Posterior vena cava (tissue), 2 donors: ENCODE data around the gene STK40. TPM values are rescaled to one million over a fixed set of nuclear protein-coding genes. Genes with fewer than 3 reads are reported as not detected.

Experiments used
- DNase-seq: peaks from one replicate; pipeline ENCODE4 v3.0.0-alpha.2; 2020; ENCODE audit warnings: low spot score
- intact Hi-C, 2 donors: fragments of 100-400 bp; cut with DNase I; formaldehyde crosslinking; loops; one replicate each; pipeline versions ENCODE4 v1.14.1 to v1.14.2; 2022 to 2023
- total RNA-seq, 2 donors: library from RNA; stranded (reverse); fragmentation: NEBNext Ultra II Directional; extraction: Animal tissue kit (Norgen Biotek cat#: 25700); gene quantifications; one replicate each; pipeline ENCODE4 v1.2.1, GENCODE V29; 2021
- donor health status: DM: yes; HTN: yes; CAD: no.
- donor health status: DM: yes; HTN: yes; CAD: no.

STK40 gene
- total RNA-seq, 2 donors from 2014 or later, result 68.5 to 94.8 TPM

DNA sequence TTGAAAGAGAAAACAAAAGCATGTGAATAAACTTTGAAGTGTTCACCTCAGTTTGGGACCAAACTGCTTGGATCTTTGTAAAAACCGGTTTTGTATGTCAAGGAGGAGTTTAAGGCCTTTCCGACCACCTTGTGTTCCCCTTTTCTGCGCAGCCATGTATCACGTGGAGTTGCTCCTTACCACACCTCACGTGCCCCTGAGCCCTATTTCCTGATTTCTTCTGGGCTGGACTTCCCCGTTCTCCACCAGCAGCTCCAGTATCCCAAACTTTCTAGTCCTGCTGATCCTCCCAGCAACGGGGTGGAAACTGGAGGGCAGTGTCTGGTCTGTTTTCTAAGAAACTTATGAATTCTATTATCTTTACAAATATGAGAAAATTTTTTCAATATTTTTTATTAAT is 81.2 kb downstream of the STK40 start:
- intact Hi-C loops, result no loop called here
- DNase-seq, result no peak

DNA sequence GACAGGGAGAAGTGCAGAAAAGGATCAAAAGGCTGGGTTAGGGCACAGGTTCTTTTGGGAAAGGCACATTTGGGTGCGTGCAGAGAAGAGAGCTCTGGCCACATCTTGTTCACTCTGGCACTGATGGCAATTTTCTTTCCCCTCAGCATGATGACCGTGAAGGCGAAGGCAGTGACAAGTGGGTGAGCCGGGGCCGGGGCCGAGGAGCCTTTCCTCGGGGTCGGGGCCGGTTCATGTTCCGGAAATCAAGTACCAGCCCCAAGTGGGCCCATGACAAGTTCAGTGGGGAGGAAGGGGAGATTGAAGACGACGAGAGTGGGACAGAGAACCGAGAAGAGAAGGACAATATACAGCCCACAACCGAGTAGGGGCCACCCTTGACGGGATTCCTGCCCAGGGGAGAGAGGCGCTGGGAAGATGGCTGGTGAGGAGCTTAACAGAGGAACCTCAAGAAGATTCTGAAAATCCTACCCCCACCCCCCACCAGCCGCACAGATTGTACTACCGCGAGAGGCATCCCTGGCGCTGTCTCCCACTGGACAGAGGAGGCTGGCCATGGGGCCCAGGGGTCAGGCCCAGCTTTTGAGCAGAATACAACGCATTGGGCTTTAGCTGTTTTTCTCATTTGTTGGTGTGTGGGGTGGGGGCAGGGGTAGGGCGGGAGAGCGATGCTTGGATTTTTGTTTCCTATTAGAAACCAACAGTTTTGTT is 81.9 kb downstream of the STK40 start:
- intact Hi-C loops, result no loop called here
- DNase-seq, result no peak

DNA sequence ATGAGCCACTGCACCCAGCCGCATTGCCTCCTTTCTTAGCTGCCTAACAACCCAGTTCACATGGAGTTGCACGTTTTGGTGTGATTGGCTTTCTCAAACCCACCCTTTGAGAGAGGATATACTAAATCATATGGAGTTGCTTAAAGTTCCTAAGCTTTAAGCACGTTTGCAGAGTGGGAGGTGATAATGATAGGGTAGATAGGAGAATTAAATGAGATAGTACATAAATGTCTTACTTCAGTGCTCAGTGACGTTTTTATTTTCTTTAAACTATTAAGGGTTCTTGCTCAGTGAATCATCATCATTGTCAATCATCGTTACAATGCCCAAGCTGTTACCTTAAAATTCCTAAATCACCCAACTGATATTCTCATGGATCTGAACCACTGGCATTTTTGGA is 82.5 kb downstream of the STK40 start:
- DNase-seq, result no peak
- intact Hi-C loops, result no loop called here

DNA sequence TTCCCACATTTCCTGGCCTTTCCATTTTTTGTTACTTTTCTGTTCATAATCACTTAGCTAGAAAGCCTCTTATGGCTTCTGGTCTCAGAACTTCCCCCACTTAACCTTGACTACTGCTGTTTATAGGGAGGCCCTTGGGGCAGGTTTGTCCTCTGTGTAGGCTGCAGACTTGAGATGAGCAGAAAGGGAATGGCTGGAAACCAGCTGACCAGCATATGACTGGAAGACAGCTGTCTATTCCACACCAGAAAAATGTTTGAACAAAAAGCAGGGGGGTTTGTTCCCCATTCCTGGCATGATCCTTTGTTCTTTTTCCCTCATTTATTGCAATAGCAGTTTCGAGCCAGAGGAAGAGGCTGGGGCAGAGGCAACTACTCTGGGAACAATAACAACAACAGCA is 84.5 kb downstream of the STK40 start:
- intact Hi-C loops, result no loop called here
- DNase-seq, result no peak

DNA sequence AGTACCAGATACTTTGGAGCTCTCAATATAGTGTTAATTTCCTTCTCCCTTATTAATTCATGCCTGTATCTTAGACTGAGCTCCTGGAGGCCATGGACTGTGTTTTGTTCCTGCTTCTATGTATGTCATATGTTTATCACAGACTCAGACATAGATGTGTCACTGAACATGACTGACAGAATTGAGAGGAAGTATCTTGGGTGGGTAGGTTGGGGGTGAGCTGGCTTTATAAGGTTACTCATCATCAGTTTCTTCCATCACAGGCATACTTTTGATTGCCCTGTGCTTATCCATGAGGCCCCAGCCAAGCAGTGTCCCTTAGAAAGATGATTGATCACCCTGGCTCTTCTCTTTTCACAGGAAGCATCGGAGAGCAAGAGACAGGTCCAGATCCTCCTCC is 85.2 kb downstream of the STK40 start:
- no peak for DNase-seq
- intact Hi-C loops, result no loop called here

DNA sequence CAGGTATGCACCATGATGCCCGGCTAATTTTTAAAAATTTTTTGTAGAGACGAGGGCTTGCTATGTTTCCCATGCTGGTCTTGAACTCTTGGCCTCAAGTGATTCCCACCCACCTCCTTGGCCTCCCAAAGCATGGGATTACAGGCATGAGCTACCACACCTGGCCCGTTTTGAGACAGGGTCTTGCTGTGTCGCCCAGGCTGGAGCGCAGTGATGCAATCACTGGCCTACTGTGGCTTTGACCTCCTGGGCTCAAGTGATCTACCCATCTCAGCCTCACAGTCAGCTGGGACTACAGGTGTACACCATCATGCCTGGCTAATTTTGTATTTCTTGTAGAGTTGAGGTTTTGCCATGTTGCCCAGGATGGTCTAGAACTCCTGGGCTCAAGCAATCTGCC is 87.1 kb downstream of the STK40 start:
- DNase-seq, result no peak
- intact Hi-C loops, result no loop called here

DNA sequence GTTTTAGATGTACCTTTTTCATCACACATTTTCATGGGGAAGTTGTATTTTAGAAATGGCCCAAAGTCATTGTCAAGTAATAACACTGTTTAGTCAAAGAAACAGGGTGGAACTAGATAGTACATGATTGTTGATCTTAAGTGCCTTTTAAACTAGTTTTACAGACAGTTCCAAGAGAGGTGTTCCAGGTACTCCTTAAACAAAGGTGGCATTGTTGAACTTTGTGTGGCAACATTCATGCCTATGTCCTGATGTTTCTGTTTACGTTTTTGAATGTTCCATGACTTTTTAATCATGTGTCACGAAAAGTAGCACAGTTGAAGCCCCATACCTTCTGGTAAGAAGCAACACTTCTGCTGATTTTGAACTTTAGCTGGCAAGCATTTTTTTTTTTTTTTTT is 88.7 kb downstream of the STK40 start:
- intact Hi-C loops, result no loop called here
- no peak for DNase-seq

DNA sequence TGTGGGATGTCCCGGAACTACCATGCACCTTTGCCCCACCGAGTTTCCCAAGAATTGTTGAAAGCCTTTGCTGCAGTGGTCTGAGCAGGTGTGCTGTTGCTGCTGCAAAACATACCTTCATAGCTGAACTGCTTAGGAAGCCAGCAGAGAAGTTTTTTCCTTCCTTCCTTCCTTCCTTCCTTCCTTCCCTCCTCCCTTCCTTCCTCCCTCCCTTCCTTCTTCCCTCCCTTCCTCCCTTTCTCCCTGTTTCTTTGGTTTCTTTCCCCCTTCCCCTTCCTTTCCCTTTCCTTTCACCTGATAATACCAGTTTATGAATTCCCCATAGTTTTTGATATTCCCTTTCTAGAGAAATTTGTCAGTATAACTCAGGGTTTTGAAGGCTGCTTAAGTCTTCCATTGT is 90.3 kb downstream of the STK40 start:
- intact Hi-C loops, result no loop called here

More for the DNA sequence above, 90.3 kb downstream of the STK40 start:
- no peak for DNase-seq

Other genes starting within 250 kb of the STK40 start
- 10 to 100 TPM; 51.4 to 54.7 TPM for gene TRAPPC3, start 236.4 kb downstream of the STK40 start, total RNA-seq
- 100 to 1,000 TPM; 130 to 167 TPM for gene MAP7D1, start 229.8 kb downstream of the STK40 start, total RNA-seq
- gene THRAP3, start 161.5 kb downstream of the STK40 start, total RNA-seq, result 10 to 100 TPM; 76.6 to 79.1 TPM
- 1 to 10 TPM; 1.6 to 2.8 TPM for gene SH3D21, start 79.6 kb downstream of the STK40 start, total RNA-seq
- gene EVA1B, start 62.3 kb downstream of the STK40 start, total RNA-seq, result 10 to 100 TPM; 38.0 to 39.5 TPM
- 10 to 100 TPM; 30.7 to 34.8 TPM for gene LSM10, start 12.0 kb upstream of the STK40 start, total RNA-seq
- gene OSCP1, start 64.5 kb upstream of the STK40 start, total RNA-seq, result 1 to 10 TPM; 5.7 to 7.1 TPM
- gene MRPS15, start 78.5 kb upstream of the STK40 start, total RNA-seq, result 10 to 100 TPM; 46.4 to 48.3 TPM
- 10 to 100 TPM; 19.6 to 33.4 TPM for gene CSF3R, start 97.0 kb upstream of the STK40 start, total RNA-seq